IMR-90 (cell line): ENCODE measurements around the gene MYH9.

ENCODE experiments used
- BHLHE40 ChIP-seq: fragments of 150-350 bp; IDR thresholded peaks from 2 replicates; pipeline ENCODE4 v1.6.1; 2016; ENCODE audit warnings: mild to moderate bottlenecking, low read depth, low read length
- MAFK ChIP-seq: IDR thresholded peaks from 2 replicates; pipeline ENCODE4 v1.6.1; 2012; ENCODE audit warnings: low read depth, low read length, improper control_type of control experiment
- POLR2A ChIP-seq: IDR thresholded peaks from 2 replicates; pipeline ENCODE4 v1.6.1; 2012; ENCODE audit warnings: mild to moderate bottlenecking, low read depth, low read length
- TF ChIP-seq, protein P1 (sequence below): conservative IDR thresholded peaks from 2 replicates; pipeline ENCODE4 v1.5.1; 2012; ENCODE audit warnings: mild to moderate bottlenecking, low read depth, low read length, improper control_type of control experiment

DNA sequence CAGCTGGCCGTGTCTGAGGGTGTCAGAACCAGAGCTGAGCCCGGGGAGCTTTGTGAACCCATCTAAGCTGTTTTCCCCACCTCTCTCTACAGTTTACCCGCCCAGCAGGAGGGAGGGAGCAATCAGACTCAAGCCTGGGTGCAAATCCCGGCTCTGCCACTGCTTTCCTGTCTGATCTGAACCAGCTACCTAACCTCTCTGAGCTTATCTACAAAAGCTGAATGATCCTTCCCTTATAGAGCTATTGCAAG, 148.7 kb downstream of the MYH9 start:
- no peak for TF ChIP-seq POLR2A
- TF ChIP-seq, protein P1, sequence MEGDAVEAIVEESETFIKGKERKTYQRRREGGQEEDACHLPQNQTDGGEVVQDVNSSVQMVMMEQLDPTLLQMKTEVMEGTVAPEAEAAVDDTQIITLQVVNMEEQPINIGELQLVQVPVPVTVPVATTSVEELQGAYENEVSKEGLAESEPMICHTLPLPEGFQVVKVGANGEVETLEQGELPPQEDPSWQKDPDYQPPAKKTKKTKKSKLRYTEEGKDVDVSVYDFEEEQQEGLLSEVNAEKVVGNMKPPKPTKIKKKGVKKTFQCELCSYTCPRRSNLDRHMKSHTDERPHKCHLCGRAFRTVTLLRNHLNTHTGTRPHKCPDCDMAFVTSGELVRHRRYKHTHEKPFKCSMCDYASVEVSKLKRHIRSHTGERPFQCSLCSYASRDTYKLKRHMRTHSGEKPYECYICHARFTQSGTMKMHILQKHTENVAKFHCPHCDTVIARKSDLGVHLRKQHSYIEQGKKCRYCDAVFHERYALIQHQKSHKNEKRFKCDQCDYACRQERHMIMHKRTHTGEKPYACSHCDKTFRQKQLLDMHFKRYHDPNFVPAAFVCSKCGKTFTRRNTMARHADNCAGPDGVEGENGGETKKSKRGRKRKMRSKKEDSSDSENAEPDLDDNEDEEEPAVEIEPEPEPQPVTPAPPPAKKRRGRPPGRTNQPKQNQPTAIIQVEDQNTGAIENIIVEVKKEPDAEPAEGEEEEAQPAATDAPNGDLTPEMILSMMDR = no peak
- no peak for TF ChIP-seq BHLHE40
- no peak for TF ChIP-seq MAFK
